HG03520 (cell line): ENCODE data around the gene MBTPS1.
A peak's percentile ranks its signal among the peaks of the same experiment; 100 is the strongest.

Experiments used
- ATAC-seq: cut with Tn5 transposase; IDR thresholded peaks from one replicate; pipeline ENCODE4 v1.9.1; 2021; ENCODE audit warnings: mild to moderate bottlenecking, moderate library complexity; ENCODE audit not compliant: unreplicated experiment

Gene MBTPS1

DNA sequence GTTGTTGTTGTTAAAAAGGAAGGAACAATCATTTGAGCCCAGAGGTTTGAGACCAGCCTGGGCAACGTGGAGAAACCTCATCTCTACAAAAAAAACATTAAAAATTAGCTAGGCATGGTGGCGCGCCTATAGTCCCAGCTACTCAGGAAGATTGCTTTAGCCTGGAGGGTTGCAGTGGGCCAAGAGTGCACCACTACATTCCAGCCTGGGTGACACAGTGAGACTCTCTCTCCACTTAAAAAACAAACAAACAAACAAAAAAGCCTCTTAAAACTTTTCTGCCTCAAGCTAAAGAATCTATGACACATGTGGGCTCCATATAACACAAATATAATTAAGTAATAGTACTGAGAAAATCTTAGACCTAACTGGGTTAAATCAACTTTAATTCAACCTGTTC, 12.5 kb downstream of the MBTPS1 start:
- ATAC-seq: no peak

DNA sequence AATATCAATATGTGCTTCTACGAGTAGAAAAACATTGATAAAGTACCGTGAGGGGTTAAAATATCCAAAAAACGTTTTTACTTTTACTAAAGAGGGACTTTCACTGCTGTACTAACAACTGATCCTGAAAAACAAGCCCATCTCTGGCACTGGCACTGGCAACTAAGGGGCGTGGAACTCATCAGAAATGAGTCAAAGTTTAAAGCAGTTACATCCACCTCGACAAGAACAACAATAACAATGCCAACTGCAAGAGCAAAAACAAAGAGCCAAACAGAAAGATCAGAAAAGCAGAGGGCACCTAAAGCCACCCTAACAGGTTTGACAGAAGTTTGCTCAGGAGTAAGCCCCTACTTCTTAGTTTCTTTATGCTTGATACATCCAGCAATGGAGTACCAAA, 13.1 kb downstream of the MBTPS1 start:
- ATAC-seq: no peak

DNA sequence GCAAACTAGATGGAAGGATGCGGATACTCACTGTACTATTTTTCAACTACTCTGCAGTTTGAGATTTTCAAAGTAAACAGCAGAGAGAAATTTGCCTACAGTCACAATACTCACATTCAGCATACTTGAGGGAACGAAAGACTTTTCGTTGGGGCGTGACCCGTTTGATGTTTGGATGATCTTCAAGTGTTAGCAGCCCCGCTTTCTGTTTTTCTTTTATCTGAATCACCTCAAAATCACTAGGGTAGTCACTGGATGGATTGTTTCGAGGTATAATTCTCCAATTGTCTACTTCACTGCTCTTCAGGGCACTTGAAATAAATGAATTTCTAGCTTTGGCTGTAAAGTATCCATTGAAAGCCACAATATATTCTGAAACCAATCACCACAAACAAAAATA, 17.8 kb downstream of the MBTPS1 start:
- no peak for ATAC-seq

DNA sequence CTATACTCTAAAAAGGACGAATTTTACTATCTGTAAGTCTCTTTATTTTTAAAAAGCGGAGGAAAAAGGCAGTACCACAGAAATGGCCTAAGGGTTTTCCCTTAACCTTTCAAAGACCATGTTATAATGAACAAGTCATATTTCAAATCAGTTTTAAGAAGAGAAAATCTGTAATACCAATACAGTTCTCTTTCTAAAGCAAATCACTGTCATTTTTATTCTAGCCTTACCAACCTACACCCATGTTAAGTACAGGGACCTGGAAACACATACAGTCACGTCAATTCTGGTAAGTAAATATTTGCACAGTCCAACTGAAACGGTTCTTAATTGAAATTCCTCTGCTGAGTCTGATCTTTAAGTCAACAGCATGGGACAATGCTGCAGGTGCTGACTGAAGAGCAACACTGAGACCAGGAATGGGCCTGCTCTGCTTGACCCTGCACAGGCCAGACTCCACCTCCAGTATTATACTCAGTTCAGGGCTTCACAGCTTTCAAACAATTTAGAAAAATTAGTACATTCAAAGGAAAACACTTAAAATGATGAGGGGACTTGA, 20.2 kb downstream of the MBTPS1 start:
- ATAC-seq: no peak

DNA sequence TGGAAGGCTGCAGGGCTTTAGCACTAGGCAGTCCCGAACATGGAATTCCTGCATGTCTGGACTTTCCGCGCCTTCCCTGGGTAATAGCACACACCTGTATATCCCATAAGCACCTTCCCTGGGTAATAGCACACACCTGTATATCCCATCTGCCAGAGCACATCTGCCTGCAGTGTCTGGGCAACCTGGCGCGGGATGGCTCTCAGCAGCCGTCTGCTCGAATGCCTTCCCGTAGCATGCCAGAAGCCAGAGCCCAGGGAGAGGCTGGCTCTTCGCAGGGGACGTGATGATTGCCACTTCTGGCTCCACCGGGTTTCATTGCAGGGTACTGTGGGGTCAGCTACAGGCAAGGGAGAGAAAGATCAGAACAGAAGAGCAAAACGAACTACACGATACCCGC, 21.3 kb downstream of the MBTPS1 start:
- ATAC-seq: no peak

DNA sequence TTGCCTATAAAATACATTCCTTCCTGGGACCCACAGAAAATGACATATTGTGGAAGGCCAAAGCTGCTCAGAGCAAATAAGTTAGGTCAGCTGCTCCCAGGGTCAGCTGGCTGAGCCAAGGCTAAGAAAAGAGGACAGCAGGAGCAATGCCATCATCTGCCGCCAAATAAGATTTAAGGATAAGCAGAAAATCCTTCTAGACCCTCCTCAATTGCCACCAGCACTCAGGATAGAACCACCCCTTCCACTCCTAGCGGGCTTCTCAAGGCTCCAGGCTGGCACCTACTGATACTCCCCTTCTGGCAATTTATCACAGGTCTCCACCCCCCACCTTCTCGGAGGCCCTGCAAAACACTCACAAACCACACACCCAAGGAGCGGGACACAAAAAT, 22.9 kb downstream of the MBTPS1 start:
- no peak for ATAC-seq

DNA sequence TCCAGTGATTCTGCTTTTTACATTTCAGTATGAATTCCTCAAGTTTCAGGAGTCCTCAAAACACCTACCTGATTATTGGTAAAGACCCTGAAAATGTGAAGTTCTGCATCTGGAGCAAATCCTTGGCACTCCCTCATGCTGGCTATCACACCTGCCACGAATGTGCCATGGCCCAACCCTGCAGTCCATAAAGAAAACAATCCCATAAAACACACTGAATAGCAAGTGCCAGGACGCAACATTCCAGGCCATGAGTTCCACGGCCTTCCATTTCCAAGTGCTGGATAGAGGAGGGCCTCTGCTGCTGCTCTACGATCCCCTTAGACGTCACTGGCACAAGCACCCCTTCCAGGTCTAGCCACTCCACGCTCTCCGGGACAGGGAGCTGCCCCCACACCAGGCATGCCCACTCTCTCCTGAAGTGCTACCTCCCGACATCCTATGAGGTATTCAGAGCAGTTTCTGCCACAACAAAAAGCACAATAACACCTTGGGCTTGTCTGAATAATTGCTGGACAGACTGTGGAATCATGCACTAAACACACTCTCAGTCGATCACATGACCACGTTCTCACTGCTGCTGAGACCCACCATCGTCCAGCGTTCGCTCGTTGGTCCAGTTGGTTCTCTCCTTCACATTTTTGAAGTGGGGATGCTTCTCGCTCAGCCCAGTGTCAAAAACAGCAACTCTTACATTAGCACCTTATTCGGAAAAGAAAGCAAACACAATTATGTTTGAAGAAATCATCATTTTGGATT, 23.4 kb downstream of the MBTPS1 start:
- no peak for ATAC-seq

DNA sequence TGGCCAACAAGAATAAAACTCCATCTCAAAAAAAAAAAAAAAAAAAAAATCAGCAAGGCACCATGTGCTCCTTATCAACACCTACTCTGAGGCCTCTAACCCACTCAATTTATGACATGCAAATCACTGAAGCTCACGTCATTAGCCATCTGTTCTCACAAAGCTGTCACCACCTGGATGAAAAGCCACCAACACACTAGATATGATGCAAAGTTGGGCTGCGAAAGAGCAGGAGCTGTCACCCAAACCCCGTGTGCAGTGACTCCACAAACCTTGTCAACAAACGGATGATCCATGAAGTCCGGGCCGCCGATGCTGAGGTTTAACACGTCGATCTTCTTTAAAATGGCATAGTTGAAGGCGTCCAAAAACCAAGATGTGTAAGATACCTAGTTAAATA, 25.3 kb downstream of the MBTPS1 start:
- ATAC-seq: no peak

DNA sequence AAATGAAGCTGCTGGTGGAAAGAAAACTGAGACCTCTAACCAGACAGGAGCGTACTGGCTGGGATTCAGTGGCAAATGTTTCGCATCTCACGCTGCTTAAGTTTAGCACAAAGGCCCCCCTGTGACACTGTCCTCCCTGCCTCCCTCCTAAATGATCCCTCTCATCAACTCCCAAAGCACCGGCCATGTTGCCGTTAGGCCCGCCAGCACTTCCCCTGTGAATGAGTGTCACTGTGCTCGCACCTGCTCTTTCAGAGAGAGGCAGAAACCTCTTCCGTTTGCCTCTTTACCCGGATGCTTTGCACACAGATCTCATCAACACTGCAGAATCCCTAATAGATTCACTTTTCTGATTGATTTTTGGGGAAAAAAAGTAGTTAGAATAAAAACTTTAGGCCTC, 26.5 kb downstream of the MBTPS1 start:
- ATAC-seq: no peak

DNA sequence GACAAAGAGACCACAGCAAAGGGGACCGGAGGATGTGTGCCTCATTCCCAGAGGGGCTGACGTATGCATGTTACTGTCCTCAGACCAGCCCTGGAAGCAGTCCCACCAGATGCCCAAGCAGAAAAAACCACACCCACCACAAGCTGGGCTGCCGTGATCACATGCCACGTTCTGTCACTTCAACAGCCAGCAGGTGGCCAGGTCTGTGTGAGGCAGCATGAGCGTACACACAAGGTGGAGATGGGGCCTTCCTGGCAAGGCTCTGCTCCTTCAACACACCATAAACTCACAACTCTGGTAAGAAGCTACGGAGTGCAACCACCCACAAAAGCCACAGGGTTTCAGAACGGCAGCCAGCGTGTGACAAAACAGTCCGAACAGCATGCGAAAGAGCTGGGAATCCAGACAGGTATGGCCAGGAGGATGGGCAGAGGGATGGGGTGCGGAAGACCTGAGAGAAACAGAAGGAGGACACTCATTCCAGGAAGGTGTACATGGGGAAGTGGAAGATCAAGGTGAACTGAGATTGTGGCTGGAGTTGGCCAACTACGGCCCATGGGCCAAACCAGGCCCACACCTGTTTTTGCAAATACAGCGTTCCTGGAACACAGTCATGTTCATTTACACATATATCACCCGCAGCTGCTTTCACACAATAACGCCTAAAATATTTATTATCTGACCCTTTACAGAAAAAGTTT, 27.9 kb downstream of the MBTPS1 start:
- ATAC-seq: peak; percentile 81

DNA sequence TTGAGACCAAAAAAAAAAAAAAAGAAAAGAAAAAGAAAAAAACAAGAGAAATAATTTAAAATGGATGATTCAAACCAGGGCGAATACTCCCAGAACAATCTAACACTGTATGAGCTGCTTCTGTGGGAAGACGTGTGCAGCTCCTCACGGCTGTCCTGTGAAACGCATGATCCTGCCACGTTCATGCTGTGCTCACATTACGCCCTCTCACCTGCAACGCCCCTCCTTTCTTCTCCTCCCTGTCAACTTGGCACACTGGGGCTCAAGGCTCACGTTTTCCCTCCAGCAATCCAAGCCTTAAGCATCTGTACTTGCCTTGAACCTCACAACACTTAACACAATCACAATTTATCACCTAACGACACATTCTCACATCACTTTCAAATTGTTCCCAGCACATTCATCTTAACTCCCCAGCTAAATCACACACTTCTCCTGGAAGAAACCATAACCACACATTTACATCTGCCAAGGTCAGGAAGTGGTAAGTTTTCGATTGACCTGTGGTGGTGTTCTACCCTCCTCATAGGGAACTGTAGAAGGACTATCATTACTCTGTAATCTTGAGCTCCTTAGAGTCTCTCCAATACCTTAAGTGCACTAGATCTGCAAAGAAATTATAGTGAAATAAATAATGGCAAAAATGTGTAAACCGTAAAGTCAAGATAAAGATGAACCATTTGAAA, 29.1 kb downstream of the MBTPS1 start:
- no peak for ATAC-seq

DNA sequence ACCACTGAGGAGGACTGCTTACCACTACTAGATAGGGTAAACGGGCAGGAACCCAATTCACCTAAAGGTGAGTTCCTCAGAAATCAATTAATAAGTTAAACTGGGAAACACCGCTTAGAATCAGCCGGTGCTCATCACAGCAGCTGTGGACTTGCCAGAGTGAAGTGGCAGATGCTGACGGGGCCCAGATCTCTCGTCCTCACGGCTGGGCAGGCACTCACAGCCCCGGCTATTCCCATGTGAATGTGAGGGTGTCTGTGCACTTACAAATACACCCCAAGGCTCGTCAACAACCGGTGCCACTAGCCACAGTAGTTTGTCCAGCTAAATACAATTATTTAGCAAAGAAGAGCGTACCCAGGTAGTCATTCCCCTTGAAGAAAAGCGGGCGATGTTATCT, 29.7 kb downstream of the MBTPS1 start:
- ATAC-seq: no peak

DNA sequence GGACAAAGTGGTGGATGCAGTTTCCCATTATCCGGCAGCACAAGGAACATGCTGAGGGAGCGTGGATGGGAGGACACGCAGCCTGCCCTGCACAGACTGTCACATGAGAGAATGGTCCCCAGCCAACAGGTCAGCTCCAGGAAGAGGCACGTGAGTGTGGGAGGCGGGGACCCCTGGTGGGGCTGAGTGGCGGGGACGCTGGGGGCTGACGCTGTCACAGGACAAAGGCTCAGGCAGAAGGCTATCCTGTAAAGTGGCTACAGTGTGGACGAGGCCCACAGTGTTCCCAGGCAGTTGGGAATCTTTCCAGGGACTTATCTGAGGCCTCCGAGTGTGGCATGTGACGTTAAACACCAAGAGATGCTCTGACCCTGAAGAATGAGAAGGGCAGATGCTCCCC, 30.4 kb downstream of the MBTPS1 start:
- ATAC-seq: no peak

DNA sequence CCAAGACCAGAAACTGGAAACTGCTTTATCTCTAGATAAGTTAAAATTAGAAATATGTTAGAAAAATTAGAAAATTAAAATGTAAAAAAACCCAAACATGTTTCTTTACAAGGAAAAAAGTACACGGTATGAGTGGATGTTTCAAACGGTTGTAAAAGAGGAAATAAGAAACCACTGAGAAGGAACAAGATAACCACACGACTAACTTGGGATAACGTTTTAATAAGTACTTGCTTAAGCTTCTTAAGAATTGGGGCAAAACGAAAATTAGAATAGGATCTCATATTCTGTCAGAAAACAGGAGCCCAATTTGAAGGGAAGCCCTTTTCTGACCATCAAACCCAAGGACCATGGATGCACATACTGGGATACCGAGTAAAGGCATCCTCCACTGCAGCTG, 31.0 kb downstream of the MBTPS1 start:
- no peak for ATAC-seq

DNA sequence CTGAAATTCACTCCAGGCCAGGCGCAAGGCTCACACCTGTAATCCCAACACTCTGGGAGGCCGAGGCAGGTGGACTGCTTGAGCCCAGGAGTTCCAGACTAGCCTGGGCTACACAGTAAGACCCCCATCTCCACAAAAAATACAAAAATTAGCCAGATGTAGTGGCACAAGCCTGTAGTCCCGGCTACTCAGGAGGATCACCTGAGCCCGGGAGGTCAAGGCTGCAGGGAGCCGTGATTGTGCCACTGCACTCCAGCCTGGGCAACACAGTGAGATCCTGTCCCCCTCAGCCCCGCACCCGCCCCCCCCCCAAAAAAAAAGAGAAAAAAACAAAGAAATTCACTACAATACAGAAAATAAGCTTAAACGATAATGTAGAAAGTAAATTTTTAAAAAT, 31.5 kb downstream of the MBTPS1 start:
- ATAC-seq: no peak

DNA sequence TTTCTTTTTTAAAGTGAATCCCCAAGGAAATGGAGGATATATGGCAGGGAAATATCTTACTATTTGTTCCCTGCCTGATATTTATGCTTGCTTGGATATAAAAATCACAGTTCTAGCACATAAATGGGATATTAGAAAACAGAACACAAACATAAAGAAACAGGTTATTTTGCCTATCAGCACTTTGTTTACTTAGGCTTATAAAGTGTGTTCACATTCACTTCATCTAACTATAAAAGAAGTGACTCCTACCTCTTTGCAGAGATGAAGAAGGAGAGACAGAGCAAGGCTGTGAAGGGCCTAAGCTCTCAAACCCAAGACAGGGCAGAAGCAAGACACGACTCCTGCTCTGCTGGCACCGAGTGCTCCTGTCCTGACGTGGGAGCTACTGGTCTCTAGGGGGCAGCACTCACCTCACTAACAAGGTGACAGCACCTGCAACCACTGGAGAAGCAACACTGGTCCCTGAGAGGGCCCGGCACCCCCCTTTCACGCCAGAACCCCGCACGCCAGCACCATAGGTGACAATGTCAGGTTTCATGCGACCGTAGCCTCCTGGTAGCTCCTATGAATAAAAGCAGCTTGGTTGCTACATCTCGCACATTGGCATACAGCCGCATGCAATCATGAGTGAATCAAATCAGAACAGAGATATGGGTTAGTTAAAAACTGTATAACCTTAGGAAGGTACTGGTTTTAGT, 32.0 kb downstream of the MBTPS1 start:
- ATAC-seq: peak; percentile 49

DNA sequence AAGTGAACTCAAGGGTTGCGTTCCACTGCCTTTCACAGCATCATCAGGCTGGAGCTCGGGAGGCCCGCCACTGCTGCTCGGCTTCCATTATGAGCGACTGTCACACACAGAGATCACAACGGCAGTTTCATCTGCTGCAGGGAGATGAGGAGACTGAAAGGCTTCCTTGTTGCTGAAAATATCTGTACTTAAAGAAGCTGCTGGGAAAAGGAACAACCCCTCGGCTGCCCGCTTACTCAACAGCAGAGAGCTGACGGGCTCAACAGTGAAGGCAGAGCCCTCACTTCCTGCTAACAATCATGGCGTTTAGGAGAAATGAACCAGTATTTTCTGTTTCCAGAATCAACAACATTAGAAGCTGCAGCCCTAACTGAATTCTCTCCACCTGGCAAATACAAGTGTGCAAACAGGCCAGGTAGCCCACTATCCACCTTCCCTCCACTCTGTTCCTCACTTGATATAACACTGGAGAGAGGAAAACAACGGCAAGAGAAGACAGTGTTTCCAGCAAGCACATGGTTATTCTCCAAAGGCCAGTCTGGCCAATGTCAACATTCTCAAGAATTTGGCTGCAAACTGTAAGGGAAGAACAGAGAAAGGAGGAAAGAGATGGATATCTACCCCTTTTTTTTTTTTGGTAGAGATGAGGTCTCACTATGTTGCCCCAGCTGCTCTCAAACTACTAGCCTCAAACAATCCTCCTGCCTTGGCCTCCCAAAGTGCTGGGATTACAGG, 33.7 kb downstream of the MBTPS1 start:
- no peak for ATAC-seq

DNA sequence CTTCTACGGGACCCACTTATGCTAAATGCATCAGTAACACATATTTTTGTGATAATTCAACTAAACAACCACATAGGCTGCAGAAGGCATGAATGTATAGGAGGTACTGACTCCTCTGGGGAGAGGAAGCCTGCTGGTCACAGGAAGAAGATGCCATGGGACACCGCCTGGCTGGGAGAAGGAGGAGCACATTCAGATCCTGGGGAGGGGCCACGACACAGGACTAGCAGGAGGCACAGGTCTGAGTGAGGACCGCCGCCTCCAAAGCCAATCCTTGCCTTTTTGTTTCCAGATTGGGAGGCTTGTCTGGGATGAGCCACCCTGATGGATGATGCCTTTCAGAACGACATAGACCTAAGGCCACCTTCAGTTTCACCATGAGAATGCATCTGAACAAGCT, 34.6 kb downstream of the MBTPS1 start:
- ATAC-seq: no peak

DNA sequence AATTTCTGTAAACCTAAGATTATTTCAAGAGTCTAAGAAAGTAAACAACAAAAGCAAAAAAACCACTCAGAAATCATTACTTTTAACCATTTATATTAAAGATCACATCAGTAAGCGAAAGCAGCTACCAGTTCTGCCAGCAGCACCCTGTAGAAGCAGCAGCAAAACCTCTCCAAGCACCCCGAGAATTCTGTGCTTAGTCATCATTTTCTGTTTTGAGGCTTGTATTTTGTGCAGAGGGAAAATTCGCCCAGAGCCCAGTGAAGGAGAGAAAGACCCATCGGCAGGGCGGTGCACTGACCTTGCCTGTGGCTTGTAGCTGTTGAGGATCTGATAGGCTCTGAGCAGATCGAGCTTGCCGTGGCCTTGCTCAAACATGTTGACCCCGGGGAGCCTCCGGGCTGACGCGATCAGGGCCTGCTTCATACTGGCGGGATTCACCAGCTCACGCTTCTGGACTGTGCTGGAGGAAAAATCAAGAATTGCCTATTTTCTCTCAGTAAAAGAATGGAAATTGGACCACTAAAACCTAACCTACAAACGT, 35.2 kb downstream of the MBTPS1 start:
- no peak for ATAC-seq

DNA sequence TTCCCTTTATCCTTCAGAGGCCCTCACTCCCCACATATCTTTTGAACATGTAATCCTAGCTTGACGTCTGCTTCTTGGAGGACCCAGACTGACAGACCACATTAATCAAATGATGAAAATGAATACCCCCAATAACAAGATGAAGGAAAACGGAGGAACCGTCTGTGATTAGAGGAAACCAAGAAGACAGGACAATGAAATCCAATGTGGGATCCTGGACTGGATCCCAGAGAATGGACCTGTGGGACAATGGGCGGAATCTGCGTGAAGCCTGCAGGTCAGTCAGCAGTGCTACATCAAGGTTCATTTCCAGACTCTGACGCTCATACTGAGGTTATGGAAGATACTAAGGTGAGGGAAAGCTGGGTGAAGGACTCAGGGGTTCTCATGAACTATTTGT, 35.9 kb downstream of the MBTPS1 start:
- no peak for ATAC-seq
